ENCODE measurements around the gene CD6. TPM values are rescaled to one million over a fixed set of nuclear protein-coding genes. Genes with fewer than 3 reads are reported as not detected.

Gene CD6
- total and polyA plus RNA-seq, 4 donors = 1.2 to 3.1 (median 1.7) TPM

DNA sequence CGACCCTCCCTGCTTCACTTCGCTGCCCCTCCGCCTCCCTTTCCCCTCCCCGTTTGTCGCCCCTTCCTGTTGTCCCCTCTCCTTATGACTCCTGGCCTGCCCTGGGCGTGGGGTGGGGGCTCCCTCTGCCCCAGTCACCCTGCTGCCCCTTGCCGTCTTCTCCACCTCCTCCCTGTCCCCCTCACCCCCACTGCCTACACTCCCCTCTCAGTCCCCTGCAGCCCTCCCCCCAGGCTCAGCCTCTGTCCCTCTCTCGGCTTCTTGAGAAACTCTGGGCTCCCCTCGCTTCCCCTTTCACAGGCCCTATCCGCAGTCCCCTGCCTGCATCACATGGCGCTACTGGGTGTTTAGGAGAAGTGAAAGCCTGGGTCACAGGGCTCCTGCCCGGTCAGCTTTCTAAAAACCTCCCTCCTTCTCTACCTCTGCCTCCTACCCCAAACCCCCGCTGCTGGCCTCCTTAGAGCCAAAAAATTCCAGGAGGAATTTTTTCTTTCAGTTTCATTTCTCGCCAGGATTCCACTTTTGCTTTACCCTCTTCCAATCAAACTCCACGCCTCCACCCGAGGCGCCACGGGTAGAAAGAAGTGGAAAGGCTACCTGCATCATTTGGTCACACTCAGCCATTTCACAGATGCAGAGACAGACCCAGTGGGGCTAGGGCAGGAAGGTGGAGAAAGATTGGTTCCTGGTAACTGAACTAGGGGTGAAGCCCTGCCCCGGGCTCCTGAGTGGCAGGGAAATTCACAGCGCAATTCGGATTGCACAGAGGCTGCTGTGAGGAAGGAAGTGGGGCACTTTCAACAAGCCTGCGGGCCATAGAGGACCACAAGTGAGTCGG is 19.4 kb upstream of the CD6 start, which contains the start of gene SLC15A3:
SLC15A3 (minus strand) TSS at position 273 of the 838 bp plus-strand sequence. CDS start 625 bp downstream, outside the sequence.
- H3K27ac ChIP-seq (ENCODE audit: low read depth in 1 of 2, low read length in 1 of 2) = peak within 1 kb of the TSS; percentile 24 to 96
- 3 to 6% methylated on average over 23 of the region's 23 CpGs for WGBS, 2 donors
- DNase-seq (peak; percentile 61 to 84 (median 80)), ATAC-seq (ENCODE audit: insufficient read depth, low FRiP score) (peak; percentile 73)
- H3K9me3 ChIP-seq (ENCODE audit: control insufficient read depth in 4 of 4, insufficient read depth in 3 of 4, low read length in 3 of 4) = no peaks in the 10 kb centered on the region
- H3K4me3 ChIP-seq = peak within 1 kb of the TSS; percentile 31
- H3K27me3 ChIP-seq (ENCODE audit: control insufficient read depth in 3 of 3, insufficient read depth in 3 of 3, low read length in 2 of 3) = peaks cover 0 to 4% (median 0%) of the 10 kb centered on the region in 3 donors
- no peaks in the 10 kb centered on the region for H3K36me3 ChIP-seq (ENCODE audit: control insufficient read depth in 4 of 4, insufficient read depth in 4 of 4, low read length in 4 of 4)
- TF ChIP-seq, protein P1, sequence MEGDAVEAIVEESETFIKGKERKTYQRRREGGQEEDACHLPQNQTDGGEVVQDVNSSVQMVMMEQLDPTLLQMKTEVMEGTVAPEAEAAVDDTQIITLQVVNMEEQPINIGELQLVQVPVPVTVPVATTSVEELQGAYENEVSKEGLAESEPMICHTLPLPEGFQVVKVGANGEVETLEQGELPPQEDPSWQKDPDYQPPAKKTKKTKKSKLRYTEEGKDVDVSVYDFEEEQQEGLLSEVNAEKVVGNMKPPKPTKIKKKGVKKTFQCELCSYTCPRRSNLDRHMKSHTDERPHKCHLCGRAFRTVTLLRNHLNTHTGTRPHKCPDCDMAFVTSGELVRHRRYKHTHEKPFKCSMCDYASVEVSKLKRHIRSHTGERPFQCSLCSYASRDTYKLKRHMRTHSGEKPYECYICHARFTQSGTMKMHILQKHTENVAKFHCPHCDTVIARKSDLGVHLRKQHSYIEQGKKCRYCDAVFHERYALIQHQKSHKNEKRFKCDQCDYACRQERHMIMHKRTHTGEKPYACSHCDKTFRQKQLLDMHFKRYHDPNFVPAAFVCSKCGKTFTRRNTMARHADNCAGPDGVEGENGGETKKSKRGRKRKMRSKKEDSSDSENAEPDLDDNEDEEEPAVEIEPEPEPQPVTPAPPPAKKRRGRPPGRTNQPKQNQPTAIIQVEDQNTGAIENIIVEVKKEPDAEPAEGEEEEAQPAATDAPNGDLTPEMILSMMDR (IDR thresholded peaks at IDR 0.05; ENCODE audit: control extremely low read depth, extremely low read depth) = no peak
- peak within 1 kb of the TSS in 1 of 2 donors; percentile 54 for H3K9ac ChIP-seq (ENCODE audit: insufficient read depth in 1 of 2, low read length in 2 of 2)
- peaks cover 0 to 18% (median 4%) of the 10 kb centered on the region in 5 donors for H3K4me1 ChIP-seq (ENCODE audit: control insufficient read depth in 5 of 5, insufficient read depth in 5 of 5, low read length in 5 of 5)

DNA sequence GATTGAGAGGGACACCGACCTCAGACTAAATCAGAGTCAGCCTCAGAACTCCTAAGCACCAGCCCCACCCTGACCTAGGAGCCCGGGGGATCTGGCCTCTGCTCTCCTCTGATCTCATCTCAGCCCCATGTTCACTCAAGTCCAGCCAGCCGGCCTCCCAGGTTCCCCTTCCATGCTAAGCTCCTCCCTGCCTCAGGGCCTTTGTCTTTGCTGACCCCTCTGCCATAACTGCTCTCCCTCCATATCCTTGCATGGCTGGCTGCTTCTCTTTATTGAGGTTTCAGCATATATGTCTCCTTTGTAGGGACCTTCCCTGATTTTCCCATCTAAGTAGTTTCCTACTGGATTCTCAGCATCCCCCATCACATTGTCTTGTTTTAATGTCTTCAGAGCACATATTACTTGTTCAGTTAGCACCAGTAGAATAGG is 18.7 kb upstream of the CD6 start:
- H3K27me3 ChIP-seq (ENCODE audit: control insufficient read depth in 3 of 3, insufficient read depth in 3 of 3, low read length in 2 of 3) = peaks cover 0 to 4% (median 0%) of the 10 kb centered on the region in 3 donors
- DNase-seq = no peak
- H3K27ac ChIP-seq (ENCODE audit: low read depth in 1 of 2, low read length in 1 of 2) = peak overlapping the region; percentile 24 to 96
- peak overlapping the region in 1 of 2 donors; percentile 54 for H3K9ac ChIP-seq (ENCODE audit: insufficient read depth in 1 of 2, low read length in 2 of 2)
- no peak for ATAC-seq (ENCODE audit: insufficient read depth, low FRiP score)
- no peaks in the 10 kb centered on the region for H3K36me3 ChIP-seq (ENCODE audit: control insufficient read depth in 4 of 4, insufficient read depth in 4 of 4, low read length in 4 of 4)
- no peaks in the 10 kb centered on the region for H3K9me3 ChIP-seq (ENCODE audit: control insufficient read depth in 4 of 4, insufficient read depth in 3 of 4, low read length in 3 of 4)
- WGBS, 2 donors = 9 to 12% methylated on average over 3 of the region's 3 CpGs
- H3K4me3 ChIP-seq = no peak overlapping the region
- H3K4me1 ChIP-seq (ENCODE audit: control insufficient read depth in 5 of 5, insufficient read depth in 5 of 5, low read length in 5 of 5) = peaks cover 0 to 18% (median 4%) of the 10 kb centered on the region in 5 donors
- TF ChIP-seq, protein P1 (IDR thresholded peaks at IDR 0.05; ENCODE audit: control extremely low read depth, extremely low read depth) = no peak

DNA sequence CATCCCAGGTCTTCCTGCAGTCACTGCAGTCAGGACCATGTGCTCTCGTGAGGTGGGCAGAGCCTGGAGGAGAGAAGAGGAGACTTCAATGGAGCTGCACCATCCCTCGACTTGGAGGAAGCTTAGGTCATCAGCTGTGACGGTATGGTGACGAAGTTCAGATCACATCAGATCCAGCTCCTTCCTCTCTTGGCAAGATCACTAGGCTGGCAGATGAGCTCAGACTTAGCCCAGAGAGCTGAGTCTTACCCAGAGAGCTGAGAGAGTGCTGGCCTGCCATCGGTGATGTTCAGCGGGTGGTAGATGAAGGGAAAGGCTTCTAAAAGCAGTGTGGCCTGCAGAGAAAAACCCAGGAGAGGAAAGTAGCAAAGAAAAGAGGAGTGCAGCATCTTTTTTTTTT is 17.7 kb upstream of the CD6 start:
- ATAC-seq (ENCODE audit: insufficient read depth, low FRiP score) = peak; percentile 5

More for the DNA sequence above, 17.7 kb upstream of the CD6 start:
- TF ChIP-seq, protein P1 (IDR thresholded peaks at IDR 0.05; ENCODE audit: control extremely low read depth, extremely low read depth) = no peak
- H3K4me1 ChIP-seq (ENCODE audit: control insufficient read depth in 5 of 5, insufficient read depth in 5 of 5, low read length in 5 of 5) = peaks cover 0 to 18% (median 4%) of the 10 kb centered on the region in 5 donors
- peak overlapping the region in 1 of 2 donors; percentile 61 for H3K27ac ChIP-seq (ENCODE audit: low read depth in 1 of 2, low read length in 1 of 2)
- 60 to 70% methylated on average over 6 of the region's 6 CpGs for WGBS, 2 donors
- no peak overlapping the region for H3K4me3 ChIP-seq
- no peak for DNase-seq
- H3K36me3 ChIP-seq (ENCODE audit: control insufficient read depth in 4 of 4, insufficient read depth in 4 of 4, low read length in 4 of 4) = no peaks in the 10 kb centered on the region
- no peaks in the 10 kb centered on the region for H3K9me3 ChIP-seq (ENCODE audit: control insufficient read depth in 4 of 4, insufficient read depth in 3 of 4, low read length in 3 of 4)
- H3K9ac ChIP-seq (ENCODE audit: insufficient read depth in 1 of 2, low read length in 2 of 2) = peak overlapping the region in 1 of 2 donors; percentile 23
- H3K27me3 ChIP-seq (ENCODE audit: control insufficient read depth in 3 of 3, insufficient read depth in 3 of 3, low read length in 2 of 3) = peaks cover 0 to 4% (median 0%) of the 10 kb centered on the region in 3 donors

Data from lung (tissue), 12 donors.